ENCODE results near the gene RECQL5. TPM values are rescaled to one million over a fixed set of nuclear protein-coding genes. Genes with fewer than 3 reads are reported as not detected.

RECQL5 gene
- total RNA-seq, 2 donors from 2014 or later = 54.3 TPM

DNA sequence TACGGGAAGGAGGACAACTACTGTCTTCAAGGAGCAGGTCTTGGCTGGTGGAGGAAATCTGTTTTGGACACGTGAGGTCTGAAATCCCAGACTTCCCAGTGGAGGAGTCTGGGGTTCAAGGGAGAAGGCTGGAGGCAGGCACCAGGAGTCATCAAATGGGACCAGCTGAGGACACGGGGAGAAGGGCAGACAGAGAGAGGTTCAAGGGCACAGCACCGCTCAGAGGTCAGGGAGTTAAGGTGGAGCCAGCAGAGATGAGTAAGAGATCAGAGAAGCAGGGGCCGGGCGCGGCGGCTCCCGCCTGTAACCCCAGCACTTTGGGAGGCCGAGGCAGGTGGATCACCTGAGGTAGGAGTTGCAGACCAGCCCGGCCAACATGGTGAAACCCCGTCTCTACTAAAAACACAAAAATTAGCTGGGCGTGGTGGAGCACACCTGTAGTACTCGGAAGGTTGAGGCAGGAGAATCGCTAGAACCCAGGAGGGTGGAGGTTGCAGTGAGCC lies 44.1 kb downstream of the RECQL5 start:
- Histone ChIP-seq H3K9ac (ENCODE audit: extremely low read depth, low read length, poor library complexity, severe bottlenecking) (no peak overlapping the region), H3K4me1 (ENCODE audit: control insufficient read depth, insufficient read depth, low read length) (peaks cover 7% of the 10 kb centered on the region), H3K27ac (ENCODE audit: low read depth, low read length) (no peak overlapping the region), H3K9me3 (ENCODE audit: control insufficient read depth, low read length) (no peaks in the 10 kb centered on the region), H3K36me3 (ENCODE audit: control insufficient read depth, insufficient read depth, low read length) (no peaks in the 10 kb centered on the region), H3K27me3 (ENCODE audit: control insufficient read depth, insufficient read depth, low read length, poor library complexity, severe bottlenecking) (no peaks in the 10 kb centered on the region), H3K4me3 (ENCODE audit: low read length) (no peak overlapping the region)
- H3K4me3 Mint-ChIP-seq = no peak overlapping the region
- no peaks in the 10 kb centered on the region for H3K9me3 Mint-ChIP-seq
- 89 to 93% methylated on average over 15 of the region's 15 CpGs for WGBS, 2 experiments (ENCODE audit: insufficient coverage in 1 of 2, insufficient read length in 1 of 2)
- DNase-seq = no peak
- H3K27me3 Mint-ChIP-seq (ENCODE audit: insufficient read depth) = peaks cover 3% of the 10 kb centered on the region
- no peak overlapping the region for H3K27ac Mint-ChIP-seq
- TF ChIP-seq, protein P1, sequence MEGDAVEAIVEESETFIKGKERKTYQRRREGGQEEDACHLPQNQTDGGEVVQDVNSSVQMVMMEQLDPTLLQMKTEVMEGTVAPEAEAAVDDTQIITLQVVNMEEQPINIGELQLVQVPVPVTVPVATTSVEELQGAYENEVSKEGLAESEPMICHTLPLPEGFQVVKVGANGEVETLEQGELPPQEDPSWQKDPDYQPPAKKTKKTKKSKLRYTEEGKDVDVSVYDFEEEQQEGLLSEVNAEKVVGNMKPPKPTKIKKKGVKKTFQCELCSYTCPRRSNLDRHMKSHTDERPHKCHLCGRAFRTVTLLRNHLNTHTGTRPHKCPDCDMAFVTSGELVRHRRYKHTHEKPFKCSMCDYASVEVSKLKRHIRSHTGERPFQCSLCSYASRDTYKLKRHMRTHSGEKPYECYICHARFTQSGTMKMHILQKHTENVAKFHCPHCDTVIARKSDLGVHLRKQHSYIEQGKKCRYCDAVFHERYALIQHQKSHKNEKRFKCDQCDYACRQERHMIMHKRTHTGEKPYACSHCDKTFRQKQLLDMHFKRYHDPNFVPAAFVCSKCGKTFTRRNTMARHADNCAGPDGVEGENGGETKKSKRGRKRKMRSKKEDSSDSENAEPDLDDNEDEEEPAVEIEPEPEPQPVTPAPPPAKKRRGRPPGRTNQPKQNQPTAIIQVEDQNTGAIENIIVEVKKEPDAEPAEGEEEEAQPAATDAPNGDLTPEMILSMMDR (conservative IDR thresholded peaks at IDR 0.05) = no peak
- peaks cover 6% of the 10 kb centered on the region for H3K4me1 Mint-ChIP-seq
- H3K36me3 Mint-ChIP-seq (ENCODE audit: low read depth) = no peaks in the 10 kb centered on the region

DNA sequence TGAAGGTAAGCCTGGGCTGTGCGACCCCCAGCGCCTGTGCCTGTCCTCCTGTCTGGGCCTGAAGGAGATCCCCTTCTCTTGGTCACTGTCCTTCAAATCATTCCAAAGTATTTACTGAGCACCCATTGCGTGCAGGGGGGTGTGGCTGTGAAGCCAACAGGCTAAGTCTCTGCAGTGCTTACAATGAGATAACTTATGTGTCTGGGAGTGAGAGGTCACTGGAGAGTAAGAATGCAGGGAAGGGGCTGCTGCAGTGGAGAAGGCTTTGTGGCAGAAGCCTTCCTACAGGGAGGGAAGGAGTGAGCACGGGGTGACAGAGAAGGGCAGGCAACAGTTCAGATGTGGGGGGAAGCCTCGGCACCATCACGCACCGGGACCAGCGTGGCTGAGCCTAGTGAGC lies 44.9 kb downstream of the RECQL5 start:
- Mint-ChIP-seq H3K36me3 (ENCODE audit: low read depth) (no peaks in the 10 kb centered on the region), H3K4me1 (peaks cover 6% of the 10 kb centered on the region), H3K27ac (no peak overlapping the region), H3K27me3 (ENCODE audit: insufficient read depth) (peaks cover 3% of the 10 kb centered on the region), H3K9me3 (no peaks in the 10 kb centered on the region), H3K4me3 (no peak overlapping the region)
- H3K9ac ChIP-seq (ENCODE audit: extremely low read depth, low read length, poor library complexity, severe bottlenecking) = no peak overlapping the region
- no peaks in the 10 kb centered on the region for H3K27me3 ChIP-seq (ENCODE audit: control insufficient read depth, insufficient read depth, low read length, poor library complexity, severe bottlenecking)
- no peak for DNase-seq
- no peak overlapping the region for H3K27ac ChIP-seq (ENCODE audit: low read depth, low read length)
- H3K4me1 ChIP-seq (ENCODE audit: control insufficient read depth, insufficient read depth, low read length) = peaks cover 7% of the 10 kb centered on the region
- H3K36me3 ChIP-seq (ENCODE audit: control insufficient read depth, insufficient read depth, low read length) = no peaks in the 10 kb centered on the region
- TF ChIP-seq, protein P1 (conservative IDR thresholded peaks at IDR 0.05) = no peak
- no peak overlapping the region for H3K4me3 ChIP-seq (ENCODE audit: low read length)
- WGBS, 2 experiments (ENCODE audit: insufficient coverage in 1 of 2, insufficient read length in 1 of 2) = 86 to 93% methylated on average over 7 to 8 of the region's 8 CpGs
- no peaks in the 10 kb centered on the region for H3K9me3 ChIP-seq (ENCODE audit: control insufficient read depth, low read length)

DNA sequence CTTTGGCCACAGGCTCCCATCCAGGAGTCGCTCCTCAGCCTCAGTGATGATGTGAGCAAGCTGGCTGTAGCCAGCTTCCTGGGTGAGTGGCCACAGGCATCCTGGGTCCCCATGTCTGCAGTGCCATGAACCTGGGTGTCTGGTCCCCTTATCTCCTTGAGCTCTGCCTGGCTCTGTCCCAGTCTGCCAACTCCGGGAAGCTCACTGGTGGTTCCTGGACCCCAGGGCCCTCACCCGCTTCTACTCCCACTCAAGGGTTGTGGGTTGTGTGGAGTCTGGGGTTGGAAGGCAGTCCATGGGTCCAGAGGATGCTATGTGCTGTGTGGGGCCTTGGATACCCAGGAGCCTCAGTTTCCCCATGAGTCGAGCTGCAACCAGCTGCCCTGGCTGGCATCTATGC lies 45.5 kb downstream of the RECQL5 start:
- no peak overlapping the region for H3K4me3 Mint-ChIP-seq
- no peaks in the 10 kb centered on the region for H3K36me3 Mint-ChIP-seq (ENCODE audit: low read depth)
- H3K4me1 Mint-ChIP-seq = peaks cover 6% of the 10 kb centered on the region
- TF ChIP-seq, protein P1 (conservative IDR thresholded peaks at IDR 0.05) = no peak
- Histone ChIP-seq H3K9ac (ENCODE audit: extremely low read depth, low read length, poor library complexity, severe bottlenecking) (no peak overlapping the region), H3K9me3 (ENCODE audit: control insufficient read depth, low read length) (no peaks in the 10 kb centered on the region), H3K27ac (ENCODE audit: low read depth, low read length) (no peak overlapping the region), H3K4me3 (ENCODE audit: low read length) (no peak overlapping the region), H3K4me1 (ENCODE audit: control insufficient read depth, insufficient read depth, low read length) (peaks cover 7% of the 10 kb centered on the region), H3K27me3 (ENCODE audit: control insufficient read depth, insufficient read depth, low read length, poor library complexity, severe bottlenecking) (no peaks in the 10 kb centered on the region), H3K36me3 (ENCODE audit: control insufficient read depth, insufficient read depth, low read length) (no peaks in the 10 kb centered on the region)
- H3K27me3 Mint-ChIP-seq (ENCODE audit: insufficient read depth) = peaks cover 3% of the 10 kb centered on the region
- no peak for DNase-seq
- WGBS, 2 experiments (ENCODE audit: insufficient coverage in 1 of 2, insufficient read length in 1 of 2) = 93 to 100% methylated on average over 3 to 4 of the region's 4 CpGs
- no peaks in the 10 kb centered on the region for H3K9me3 Mint-ChIP-seq
- H3K27ac Mint-ChIP-seq = no peak overlapping the region
